Adrenal gland (tissue), 12 donors: Measurements from ENCODE around the gene VMO1. TPM values are rescaled to one million over a fixed set of nuclear protein-coding genes. Genes with fewer than 3 reads are reported as not detected.
"Not testable (repeated sequence)": the region's sequence is repeated elsewhere in the genome, so short reads cannot be mapped to it uniquely, and the experiment has no call there.

Experiments used
- DNase-seq, 7 donors: peaks; one replicate each; pipeline ENCODE4 v3.0.0-alpha.2; 2019 to 2020
- H3K27ac ChIP-seq, 5 donors: fragments of 200-600 bp; sonication (generic) in 4 of 5; 1 replicate in 3 of 5; 2 replicates in 2 of 5; pipeline versions ENCODE4 v1.5.1 to v1.8.0; 2016 to 2020; ENCODE audit warnings: mild to moderate bottlenecking in 1 of 5
- H3K27me3 ChIP-seq: fragments of 200-600 bp; 2 replicates; pipeline ENCODE4 v1.8.0; 2021
- H3K36me3 ChIP-seq, 2 donors: fragments of 200-600 bp; replicated peaks in 1 of 2; 1 replicate in 1 of 2; 2 replicates in 1 of 2; pipeline versions ENCODE4 v1.5.1 to v1.8.0; 2018 to 2022
- H3K4me1 ChIP-seq, 2 donors: fragments of 200-600 bp; replicated peaks in 1 of 2; 1 replicate in 1 of 2; 2 replicates in 1 of 2; pipeline versions ENCODE4 v1.5.1 to v1.8.0; 2018 to 2021
- H3K4me3 ChIP-seq, 4 donors: fragments of 200-600 bp; sonication (generic) in 3 of 4; one replicate each; pipeline ENCODE4 v1.5.1; 2016 to 2018
- H3K9me3 ChIP-seq, 3 donors: fragments of 200-600 bp; sonication (generic) in 1 of 3; replicated peaks in 1 of 3; 1 replicate in 2 of 3; 2 replicates in 1 of 3; pipeline versions ENCODE4 v1.5.1 to v1.8.0; 2016 to 2021
- POLR2A ChIP-seq, 2 donors: fragments of 450-650 bp; IDR thresholded peaks; one replicate each; pipeline ENCODE4 v1.6.1; 2017; ENCODE audit warnings: antibody characterized with exemption in 2 of 2, mild to moderate bottlenecking in 2 of 2, moderate library complexity in 1 of 2
- WGBS, 4 donors: extraction: QIAGEN DNeasy Blood & Tissue Kit in 2 of 4; methylation state at CpG; one replicate each; pipeline versions ENCODE4 v1.1.5 to v1.1.7; 2013 to 2017; 5-methylcytosine and 5-hydroxymethylcytosine counted together
- intact Hi-C, 2 donors: fragments of 100-400 bp; cut with DNase I; formaldehyde crosslinking; loops; one replicate each; pipeline versions ENCODE4 v1.14.1 to v1.15.0; 2022 to 2023
- polyA plus RNA-seq, 3 donors: library from polyadenylated mRNA; stranded (reverse); fragments of 200-250 nt in 2 of 3; fragments of 350-450 nt in 1 of 3; fragmentation: Illumina TruSeq in 1 of 3; extraction: RNeasy Lipid Tissue Mini Kit (QIAGEN cat#74804) in 1 of 3; gene quantifications; one replicate each; pipeline ENCODE4 v1.2.3, GENCODE V29; 2013 to 2014
- total RNA-seq, 9 donors: library from RNA; depleted of rRNA in 4 of 9; stranded (reverse); fragments of >200 nt in 4 of 9; fragments of 120-200 nt in 1 of 9; fragmentation: NEBNext Ultra II Directional in 1 of 9; extraction: Animal tissue kit (Norgen Biotek cat#: 25700) in 1 of 9; gene quantifications; one replicate each; pipeline versions ENCODE4 v1.1.0 to v1.2.4, GENCODE V29; 2013 to 2023
- TF ChIP-seq, protein P1 (sequence below), 6 experiments: fragments of 450-650 bp in 4 of 6; fragments of 200-600 bp in 2 of 6; sonication (generic) in 1 of 6; IDR thresholded peaks; 1 replicate in 5 of 6; 2 replicates in 1 of 6; pipeline versions ENCODE4 v1.5.1 to v1.8.0; 2016 to 2021; ENCODE audit warnings: antibody characterized with exemption in 6 of 6, mild to moderate bottlenecking in 2 of 6, moderate library complexity in 1 of 6
- donor health status: healthy with polysubstance abuse.
- donor health status: Bipolar disorder and iron deficiency.
- donor health status: DM: yes; HTN: yes; CAD: no.
- donor health status: DM: no; HTN: no; CAD: no.
- donor health status: DM: no; HTN: no; CAD: no.
- donor health status: DM: yes; HTN: yes; CAD: no.

VMO1 gene
- total and polyA plus RNA-seq, 12 donors = 0.50 to 9.6 (median 4.4) TPM; not detected in 1

DNA sequence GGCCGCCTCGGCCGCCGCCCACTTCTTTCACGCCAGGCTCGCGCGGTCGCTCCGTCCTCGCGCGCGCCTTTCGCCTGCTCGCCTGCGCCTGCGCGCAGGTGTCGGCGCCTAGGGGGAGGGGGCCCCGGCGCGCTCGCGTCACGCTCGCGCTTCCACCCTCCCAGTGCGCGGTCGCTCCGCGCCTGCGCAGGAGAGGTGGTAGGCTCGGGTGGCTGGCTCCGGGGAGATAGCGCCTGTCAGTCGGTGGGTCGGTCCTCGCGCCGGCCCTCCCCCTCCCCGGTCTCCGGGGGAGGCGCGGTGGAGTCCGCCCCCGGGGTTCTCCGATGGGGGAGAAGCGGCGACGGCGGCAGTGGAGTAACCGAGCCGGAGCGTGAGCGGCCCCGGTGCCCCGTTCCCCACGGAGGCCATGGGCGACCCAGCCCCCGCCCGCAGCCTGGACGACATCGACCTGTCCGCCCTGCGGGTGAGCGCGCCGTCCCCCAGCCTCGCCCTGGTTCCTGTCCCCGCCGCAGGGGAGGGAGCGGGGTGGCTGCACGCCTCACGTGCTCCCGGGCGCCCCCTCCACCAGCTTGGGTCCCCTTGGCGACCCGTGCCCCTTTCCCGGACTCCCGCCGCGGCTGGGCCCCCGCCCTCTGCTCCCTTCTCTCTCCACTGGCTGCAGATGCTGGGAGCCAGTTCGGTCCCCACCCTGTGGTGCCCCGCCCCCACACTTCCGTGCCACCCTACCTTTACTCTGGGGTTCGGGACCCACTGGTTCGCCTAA lies 47.2 kb upstream of the VMO1 start, which contains the start of gene MINK1:
TSS of gene MINK1 (plus strand) at position 163 of the 763 bp plus-strand sequence. CDS start at position 407, 244 bp downstream.
- peaks cover 35 to 45% of the 10 kb centered on the region in 2 donors for H3K4me1 ChIP-seq
- DNase-seq = peak; percentile 87 to 93 (median 89)
- no peaks in the 10 kb centered on the region for H3K36me3 ChIP-seq
- no peaks in the 10 kb centered on the region for H3K9me3 ChIP-seq
- 0 to 2% (median 1%) methylated on average over 12 to 91 of the region's 91 CpGs for WGBS, 4 donors
- peak within 1 kb of the TSS in 4 of 5 donors; percentile 82 to 96 (median 87) for H3K27ac ChIP-seq
- H3K4me3 ChIP-seq = peak within 1 kb of the TSS; percentile 66 to 86 (median 78)
- no peaks in the 10 kb centered on the region for H3K27me3 ChIP-seq
- TF ChIP-seq, protein P1, sequence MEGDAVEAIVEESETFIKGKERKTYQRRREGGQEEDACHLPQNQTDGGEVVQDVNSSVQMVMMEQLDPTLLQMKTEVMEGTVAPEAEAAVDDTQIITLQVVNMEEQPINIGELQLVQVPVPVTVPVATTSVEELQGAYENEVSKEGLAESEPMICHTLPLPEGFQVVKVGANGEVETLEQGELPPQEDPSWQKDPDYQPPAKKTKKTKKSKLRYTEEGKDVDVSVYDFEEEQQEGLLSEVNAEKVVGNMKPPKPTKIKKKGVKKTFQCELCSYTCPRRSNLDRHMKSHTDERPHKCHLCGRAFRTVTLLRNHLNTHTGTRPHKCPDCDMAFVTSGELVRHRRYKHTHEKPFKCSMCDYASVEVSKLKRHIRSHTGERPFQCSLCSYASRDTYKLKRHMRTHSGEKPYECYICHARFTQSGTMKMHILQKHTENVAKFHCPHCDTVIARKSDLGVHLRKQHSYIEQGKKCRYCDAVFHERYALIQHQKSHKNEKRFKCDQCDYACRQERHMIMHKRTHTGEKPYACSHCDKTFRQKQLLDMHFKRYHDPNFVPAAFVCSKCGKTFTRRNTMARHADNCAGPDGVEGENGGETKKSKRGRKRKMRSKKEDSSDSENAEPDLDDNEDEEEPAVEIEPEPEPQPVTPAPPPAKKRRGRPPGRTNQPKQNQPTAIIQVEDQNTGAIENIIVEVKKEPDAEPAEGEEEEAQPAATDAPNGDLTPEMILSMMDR (IDR thresholded peaks at IDR 0.05) = no peak
- TF ChIP-seq POLR2A (IDR thresholded peaks at IDR 0.05) = peak; percentile 57 to 88
- intact Hi-C loops = no loop called here

- Histone ChIP-seq H3K4me3 (peak overlapping the region in 1 of 4 donors; percentile 86), H3K27ac (peak overlapping the region in 4 of 5 donors; percentile 82 to 96 (median 87)), H3K4me1 (peaks cover 29 to 39% of the 10 kb centered on the region in 2 donors)
- H3K9me3 ChIP-seq, H3K27me3 ChIP-seq, H3K36me3 ChIP-seq, DNase-seq, intact Hi-C loops: not testable (repeated sequence)
- 0% methylated on average over 8 to 12 of the region's 17 CpGs for whole genome bisulfite sequencing, 4 donors
Observed at GRCh38 chr17:4832829-4833177, 46.6 kb upstream of the VMO1 start.

- 75 to 80% (median 77%) methylated on average over 8 of the region's 8 CpGs for WGBS, 4 donors
- TF ChIP-seq, protein P1 (IDR thresholded peaks at IDR 0.05) = no peak
- no peak for TF ChIP-seq POLR2A (IDR thresholded peaks at IDR 0.05)
Observed at GRCh38 chr17:4827399-4827798, 41.2 kb upstream of the VMO1 start.

GRCh38 chr17:4823373-4824089 lies 37.4 kb upstream of the VMO1 start:
- WGBS, 4 donors = 83 to 86% (median 85%) methylated on average over 7 to 12 of the region's 12 CpGs
- no peak overlapping the region for H3K27ac ChIP-seq
- intact Hi-C loops = no loop called here
- DNase-seq = no peak
- H3K36me3 ChIP-seq = no peaks in the 10 kb centered on the region
- H3K4me3 ChIP-seq = no peak overlapping the region
- TF ChIP-seq, protein P1 (IDR thresholded peaks at IDR 0.05) = no peak
- TF ChIP-seq POLR2A (IDR thresholded peaks at IDR 0.05) = no peak
- no peaks in the 10 kb centered on the region for H3K4me1 ChIP-seq
- H3K27me3 ChIP-seq = no peaks in the 10 kb centered on the region
- no peaks in the 10 kb centered on the region for H3K9me3 ChIP-seq

More at GRCh38 chr17:4827399-4827798, 41.2 kb upstream of the VMO1 start:
- no peak for DNase-seq
- Histone ChIP-seq H3K27ac (no peak overlapping the region), H3K27me3 (no peaks in the 10 kb centered on the region), H3K9me3 (no peaks in the 10 kb centered on the region), H3K4me3 (no peak overlapping the region), H3K4me1 (no peaks in the 10 kb centered on the region), H3K36me3 (no peaks in the 10 kb centered on the region)
- intact Hi-C loops = no loop called here
